Immature natural killer cell (primary cell): Measurements from ENCODE around the gene HABP4. TPM values are rescaled to one million over a fixed set of nuclear protein-coding genes. Genes with fewer than 3 reads are reported as not detected.

Source experiments
- DNase-seq, 3 donors: peaks; one replicate each; pipeline ENCODE4 v3.0.0; 2022; ENCODE audit warnings: mixed read lengths in 1 of 3
- H3K27ac Mint-ChIP-seq, 6 donors: one replicate each; pipeline ENCODE4 v1.8.0; 2020; ENCODE audit warnings: mixed read lengths in 6 of 6, mild to moderate bottlenecking in 5 of 6, inconsistent platforms in 4 of 6, moderate library complexity in 3 of 6
- H3K27me3 Mint-ChIP-seq, 3 donors: one replicate each; pipeline ENCODE4 v1.8.0; 2020 to 2021; ENCODE audit warnings: low read depth in 3 of 3, mild to moderate bottlenecking in 3 of 3, mixed read lengths in 3 of 3, moderate library complexity in 3 of 3, inconsistent platforms in 1 of 3
- H3K36me3 Mint-ChIP-seq, 3 donors: one replicate each; pipeline ENCODE4 v1.8.0; 2020; ENCODE audit warnings: mixed read lengths in 3 of 3, inconsistent platforms in 2 of 3, mild to moderate bottlenecking in 2 of 3
- H3K4me1 Mint-ChIP-seq, 2 donors: one replicate each; pipeline ENCODE4 v1.8.0; 2020; ENCODE audit warnings: inconsistent platforms in 2 of 2, mild to moderate bottlenecking in 2 of 2, mixed read lengths in 2 of 2, moderate library complexity in 1 of 2
- H3K4me3 Mint-ChIP-seq, 5 donors: one replicate each; pipeline ENCODE4 v1.8.0; 2020; ENCODE audit warnings: mild to moderate bottlenecking in 5 of 5, mixed read lengths in 5 of 5, inconsistent platforms in 3 of 5, moderate library complexity in 3 of 5
- H3K9me3 Mint-ChIP-seq, 6 donors: one replicate each; pipeline ENCODE4 v1.8.0; 2020; ENCODE audit warnings: mild to moderate bottlenecking in 6 of 6, mixed read lengths in 6 of 6, inconsistent platforms in 4 of 6, moderate library complexity in 3 of 6
- polyA plus RNA-seq, 3 donors: library from polyadenylated mRNA; unstranded; fragments of 300-500 nt; fragmentation: Illumina TruSeq; gene quantifications; one replicate each; pipeline ENCODE4 v1.2.3, GENCODE V29; 2021

HABP4 gene
- 1 to 10 TPM; 3.0 to 5.8 (median 5.2) TPM for polyA plus RNA-seq

GRCh38 chr9:96449845-96450612 is at the start of gene HABP4:
TSS of gene HABP4 (plus strand) at chr9:96450169. CDS start at chr9:96450280, 111 bp downstream.
- peak within 1 kb of the TSS; percentile 58 to 87 (median 72) for H3K27ac Mint-ChIP-seq
- peaks cover 0 to 4% (median 3%) of the 10 kb centered on the region in 3 donors for H3K36me3 Mint-ChIP-seq
- H3K27me3 Mint-ChIP-seq, result peaks cover 2 to 8% (median 2%) of the 10 kb centered on the region in 3 donors
- peak within 1 kb of the TSS; percentile 83 to 89 (median 88) for H3K4me3 Mint-ChIP-seq
- DNase-seq, result peak; percentile 93 to 95 (median 95)
- peaks cover 14 to 18% of the 10 kb centered on the region in 2 donors for H3K4me1 Mint-ChIP-seq
- H3K9me3 Mint-ChIP-seq, result no peaks in the 10 kb centered on the region

- Mint-ChIP-seq H3K4me3 (no peak overlapping the region), H3K36me3 (no peaks in the 10 kb centered on the region), H3K27me3 (peaks cover 0 to 3% (median 0%) of the 10 kb centered on the region in 3 donors), H3K9me3 (no peaks in the 10 kb centered on the region), H3K27ac (peak overlapping the region in 2 of 6 donors; percentile 19 to 78), H3K4me1 (peaks cover 4 to 14% of the 10 kb centered on the region in 2 donors)
- DNase-seq, result no peak
These were observed 41.3 kb upstream of the HABP4 start for GRCh38 chr9:96408409-96409280.

GRCh38 chr9:96411129-96411838 is 38.7 kb upstream of the HABP4 start:
- H3K4me1 Mint-ChIP-seq, result peaks cover 12 to 23% of the 10 kb centered on the region in 2 donors
- no peak overlapping the region for H3K4me3 Mint-ChIP-seq
- H3K27me3 Mint-ChIP-seq, result peaks cover 0 to 3% (median 0%) of the 10 kb centered on the region in 3 donors
- DNase-seq, result no peak
- no peaks in the 10 kb centered on the region for H3K9me3 Mint-ChIP-seq
- H3K36me3 Mint-ChIP-seq, result no peaks in the 10 kb centered on the region
- H3K27ac Mint-ChIP-seq, result peak overlapping the region in 2 of 6 donors; percentile 24 to 51

GRCh38 chr9:96412174-96412913 is 37.6 kb upstream of the HABP4 start:
- no peak for DNase-seq
- Mint-ChIP-seq H3K4me1 (peaks cover 20 to 31% of the 10 kb centered on the region in 2 donors), H3K27me3 (peaks cover 8 to 9% (median 9%) of the 10 kb centered on the region in 3 donors), H3K36me3 (no peaks in the 10 kb centered on the region), H3K9me3 (no peaks in the 10 kb centered on the region), H3K27ac (no peak overlapping the region), H3K4me3 (no peak overlapping the region)

GRCh38 chr9:96413302-96414221 is 36.4 kb upstream of the HABP4 start:
- Mint-ChIP-seq H3K9me3 (no peaks in the 10 kb centered on the region), H3K4me1 (peaks cover 20 to 31% of the 10 kb centered on the region in 2 donors), H3K27ac (peak overlapping the region in 5 of 6 donors; percentile 64 to 82 (median 79)), H3K27me3 (peaks cover 7 to 13% (median 11%) of the 10 kb centered on the region in 3 donors), H3K36me3 (no peaks in the 10 kb centered on the region), H3K4me3 (peak overlapping the region; percentile 8 to 74 (median 65))
- DNase-seq, result no peak

GRCh38 chr9:96417051-96417586 is 32.9 kb upstream of the HABP4 start:
- Mint-ChIP-seq H3K27me3 (peaks cover 10 to 16% (median 14%) of the 10 kb centered on the region in 3 donors), H3K27ac (peak overlapping the region; percentile 91 to 99 (median 98)), H3K4me1 (peaks cover 33 to 42% of the 10 kb centered on the region in 2 donors), H3K9me3 (no peaks in the 10 kb centered on the region), H3K36me3 (no peaks in the 10 kb centered on the region), H3K4me3 (peak overlapping the region; percentile 90 to 95 (median 93))
- peak; percentile 86 to 90 (median 88) for DNase-seq

GRCh38 chr9:96417661-96418082 is 32.3 kb upstream of the HABP4 start:
- H3K4me1 Mint-ChIP-seq, result peaks cover 33 to 42% of the 10 kb centered on the region in 2 donors
- peak overlapping the region; percentile 77 to 92 (median 87) for H3K27ac Mint-ChIP-seq
- no peaks in the 10 kb centered on the region for H3K36me3 Mint-ChIP-seq
- peaks cover 10 to 16% (median 14%) of the 10 kb centered on the region in 3 donors for H3K27me3 Mint-ChIP-seq
- H3K9me3 Mint-ChIP-seq, result no peaks in the 10 kb centered on the region
- no peak for DNase-seq
- peak overlapping the region; percentile 76 to 91 (median 81) for H3K4me3 Mint-ChIP-seq

GRCh38 chr9:96418083-96418919 is 31.7 kb upstream of the HABP4 start, which contains the start of gene ZNF367:
TSS of gene ZNF367 (minus strand) at chr9:96418370. CDS start at chr9:96418032, 338 bp downstream.
- Mint-ChIP-seq H3K4me1 (peaks cover 32 to 38% of the 10 kb centered on the region in 2 donors), H3K27me3 (peaks cover 10 to 17% (median 14%) of the 10 kb centered on the region in 3 donors), H3K9me3 (no peaks in the 10 kb centered on the region), H3K36me3 (no peaks in the 10 kb centered on the region), H3K4me3 (peak within 1 kb of the TSS; percentile 90 to 95 (median 93)), H3K27ac (peak within 1 kb of the TSS; percentile 91 to 99 (median 98))
- DNase-seq, result peak; percentile 92 to 94 (median 93)

- H3K27me3 Mint-ChIP-seq, result peaks cover 10 to 18% (median 14%) of the 10 kb centered on the region in 3 donors
- peak in 2 of 3 donors; percentile 54 to 57 for DNase-seq
- H3K4me3 Mint-ChIP-seq, result peak overlapping the region; percentile 88 to 93 (median 91)
- peak overlapping the region; percentile 77 to 96 (median 92) for H3K27ac Mint-ChIP-seq
- H3K9me3 Mint-ChIP-seq, result no peaks in the 10 kb centered on the region
- peaks cover 28 to 30% of the 10 kb centered on the region in 2 donors for H3K4me1 Mint-ChIP-seq
- no peaks in the 10 kb centered on the region for H3K36me3 Mint-ChIP-seq
These were observed 30.9 kb upstream of the HABP4 start for GRCh38 chr9:96418920-96419690.

GRCh38 chr9:96419691-96419969 is 30.3 kb upstream of the HABP4 start:
- H3K27ac Mint-ChIP-seq, result peak overlapping the region; percentile 77 to 88 (median 86)
- H3K4me3 Mint-ChIP-seq, result peak overlapping the region; percentile 78 to 91 (median 83)
- no peak for DNase-seq
- peaks cover 27 to 28% of the 10 kb centered on the region in 2 donors for H3K4me1 Mint-ChIP-seq
- H3K27me3 Mint-ChIP-seq, result peaks cover 10 to 18% (median 14%) of the 10 kb centered on the region in 3 donors
- no peaks in the 10 kb centered on the region for H3K9me3 Mint-ChIP-seq
- H3K36me3 Mint-ChIP-seq, result no peaks in the 10 kb centered on the region
